Stimulated activated CD4-positive, alpha-beta T cell treated with anti-CD3 and anti-CD28 coated beads, Interleukin-2, amount 100 ng/mL, for 48 hours (primary cell): Measurements from ENCODE around the gene EMILIN3.
"Not testable (repeated sequence)": the region's sequence is repeated elsewhere in the genome, so short reads cannot be mapped to it uniquely, and the experiment has no call there.

Experiments
- DNase-seq, 2 donors: peaks; one replicate each; pipeline ENCODE4 v3.0.0-alpha.2; 2020

EMILIN3 gene

DNA sequence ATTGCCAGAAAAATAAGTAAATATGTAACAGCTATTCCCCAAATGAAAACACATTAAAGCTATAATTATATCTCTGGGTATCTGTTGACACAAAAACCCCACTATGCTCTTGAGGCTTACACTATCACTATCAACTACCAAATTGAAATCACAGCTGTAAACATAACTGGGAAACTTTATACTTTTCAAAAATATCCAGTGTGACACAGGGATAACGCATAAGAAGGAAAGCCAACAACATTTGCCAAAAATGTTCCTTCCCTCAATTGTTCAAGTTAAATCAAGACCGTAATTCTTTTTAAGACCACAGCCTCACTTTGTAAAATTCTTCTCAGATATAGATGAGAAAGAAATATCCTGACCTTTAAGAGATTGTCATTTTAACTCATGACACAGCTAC is 52.2 kb downstream of the EMILIN3 start:
- no peak for DNase-seq

DNA sequence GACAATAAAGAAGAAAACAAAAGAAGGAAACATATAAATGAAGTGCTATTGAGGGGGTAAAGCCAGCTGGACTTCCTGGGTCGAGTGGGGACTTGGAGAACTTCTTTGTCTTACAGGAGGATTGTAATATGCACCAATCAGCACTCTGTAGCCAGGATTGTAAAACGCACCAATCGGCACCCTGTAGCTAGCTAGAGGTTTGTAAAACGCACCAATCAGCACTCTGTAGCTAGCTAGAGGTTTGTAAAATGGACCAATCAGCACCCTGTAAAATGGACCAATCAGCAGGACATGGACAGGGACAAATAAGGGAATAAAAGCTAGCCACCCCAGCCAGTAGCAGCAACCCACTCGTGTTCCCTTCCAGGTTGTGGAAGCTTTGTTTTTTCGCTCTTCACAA is 54.6 kb downstream of the EMILIN3 start:
- DNase-seq, result not testable (repeated sequence)
